ENCODE results near the gene CDK1.

DNA sequence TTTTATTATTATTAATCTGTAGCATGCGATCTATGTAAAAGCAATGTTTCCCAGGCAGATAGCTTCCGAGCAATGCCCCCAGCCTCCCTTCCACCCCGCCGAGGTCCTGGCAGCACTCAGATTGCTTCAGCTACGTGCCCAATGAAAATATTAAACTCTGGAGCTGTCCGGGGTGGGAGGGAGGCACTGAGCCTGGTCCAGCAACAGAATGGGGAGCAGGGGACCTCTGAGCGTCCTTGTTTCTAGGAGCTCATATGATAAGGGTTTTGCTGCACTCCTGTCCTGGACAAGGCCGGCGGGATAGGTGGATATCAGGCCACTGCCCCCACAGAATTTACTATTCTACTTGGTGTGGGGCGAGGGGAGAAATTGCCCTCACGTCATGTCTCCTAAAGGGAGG is 44.5 kb upstream of the CDK1 start:
- TF ChIP-seq POLR2A (IDR thresholded peaks at IDR 0.05; ENCODE audit: low read length) (no peak), RNF2 (IDR thresholded peaks at IDR 0.05; ENCODE audit: borderline replicate concordance, low read depth) (no peak), JUN (IDR thresholded peaks at IDR 0.05) (no peak), EHMT2 (IDR thresholded peaks at IDR 0.05; ENCODE audit: low read depth) (no peak), PHF8 (IDR thresholded peaks at IDR 0.05; ENCODE audit: borderline replicate concordance, low read depth) (no peak)
- TF ChIP-seq, protein P1, sequence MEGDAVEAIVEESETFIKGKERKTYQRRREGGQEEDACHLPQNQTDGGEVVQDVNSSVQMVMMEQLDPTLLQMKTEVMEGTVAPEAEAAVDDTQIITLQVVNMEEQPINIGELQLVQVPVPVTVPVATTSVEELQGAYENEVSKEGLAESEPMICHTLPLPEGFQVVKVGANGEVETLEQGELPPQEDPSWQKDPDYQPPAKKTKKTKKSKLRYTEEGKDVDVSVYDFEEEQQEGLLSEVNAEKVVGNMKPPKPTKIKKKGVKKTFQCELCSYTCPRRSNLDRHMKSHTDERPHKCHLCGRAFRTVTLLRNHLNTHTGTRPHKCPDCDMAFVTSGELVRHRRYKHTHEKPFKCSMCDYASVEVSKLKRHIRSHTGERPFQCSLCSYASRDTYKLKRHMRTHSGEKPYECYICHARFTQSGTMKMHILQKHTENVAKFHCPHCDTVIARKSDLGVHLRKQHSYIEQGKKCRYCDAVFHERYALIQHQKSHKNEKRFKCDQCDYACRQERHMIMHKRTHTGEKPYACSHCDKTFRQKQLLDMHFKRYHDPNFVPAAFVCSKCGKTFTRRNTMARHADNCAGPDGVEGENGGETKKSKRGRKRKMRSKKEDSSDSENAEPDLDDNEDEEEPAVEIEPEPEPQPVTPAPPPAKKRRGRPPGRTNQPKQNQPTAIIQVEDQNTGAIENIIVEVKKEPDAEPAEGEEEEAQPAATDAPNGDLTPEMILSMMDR (IDR thresholded peaks at IDR 0.05), result no peak
- TF ChIP-seq, protein P2, sequence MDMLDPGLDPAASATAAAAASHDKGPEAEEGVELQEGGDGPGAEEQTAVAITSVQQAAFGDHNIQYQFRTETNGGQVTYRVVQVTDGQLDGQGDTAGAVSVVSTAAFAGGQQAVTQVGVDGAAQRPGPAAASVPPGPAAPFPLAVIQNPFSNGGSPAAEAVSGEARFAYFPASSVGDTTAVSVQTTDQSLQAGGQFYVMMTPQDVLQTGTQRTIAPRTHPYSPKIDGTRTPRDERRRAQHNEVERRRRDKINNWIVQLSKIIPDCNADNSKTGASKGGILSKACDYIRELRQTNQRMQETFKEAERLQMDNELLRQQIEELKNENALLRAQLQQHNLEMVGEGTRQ (IDR thresholded peaks at IDR 0.05), result no peak
- TF ChIP-seq, protein P3, sequence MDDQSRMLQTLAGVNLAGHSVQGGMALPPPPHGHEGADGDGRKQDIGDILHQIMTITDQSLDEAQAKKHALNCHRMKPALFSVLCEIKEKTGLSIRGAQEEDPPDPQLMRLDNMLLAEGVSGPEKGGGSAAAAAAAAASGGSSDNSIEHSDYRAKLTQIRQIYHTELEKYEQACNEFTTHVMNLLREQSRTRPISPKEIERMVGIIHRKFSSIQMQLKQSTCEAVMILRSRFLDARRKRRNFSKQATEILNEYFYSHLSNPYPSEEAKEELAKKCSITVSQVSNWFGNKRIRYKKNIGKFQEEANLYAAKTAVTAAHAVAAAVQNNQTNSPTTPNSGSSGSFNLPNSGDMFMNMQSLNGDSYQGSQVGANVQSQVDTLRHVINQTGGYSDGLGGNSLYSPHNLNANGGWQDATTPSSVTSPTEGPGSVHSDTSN (IDR thresholded peaks at IDR 0.05), result no peak
- TF ChIP-seq, protein P4, sequence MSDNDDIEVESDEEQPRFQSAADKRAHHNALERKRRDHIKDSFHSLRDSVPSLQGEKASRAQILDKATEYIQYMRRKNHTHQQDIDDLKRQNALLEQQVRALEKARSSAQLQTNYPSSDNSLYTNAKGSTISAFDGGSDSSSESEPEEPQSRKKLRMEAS (IDR thresholded peaks at IDR 0.05), result no peak

Measured in A549 (cell line).